ENCODE data around the gene STBD1. TPM values are rescaled to one million over a fixed set of nuclear protein-coding genes. Genes with fewer than 3 reads are reported as not detected.

The STBD1 gene
- total RNA-seq, 4 donors from 2014 or later = 18.1 to 25.4 (median 22.2) TPM

- H3K36me3 ChIP-seq = no peaks in the 10 kb centered on the region
- no peak for TF ChIP-seq EP300 (IDR thresholded peaks at IDR 0.05)
- no peak for TF ChIP-seq POLR2AphosphoS5 (IDR thresholded peaks at IDR 0.05)
- no peak for TF ChIP-seq POLR2A (IDR thresholded peaks at IDR 0.05)
- TF ChIP-seq CTCF (IDR thresholded peaks at IDR 0.05) = no peak
- peaks cover 0 to 20% (median 0%) of the 10 kb centered on the region in 3 donors for H3K9me3 ChIP-seq
- H3K27me3 ChIP-seq = no peaks in the 10 kb centered on the region
- H3K4me3 ChIP-seq = no peak overlapping the region
- H3K4me1 ChIP-seq = peaks cover 0 to 17% (median 0%) of the 10 kb centered on the region in 3 donors
- no peak for ATAC-seq
- peak overlapping the region in 1 of 4 donors; percentile 3 for H3K27ac ChIP-seq
- WGBS, 2 donors (ENCODE audit: low coverage in 1 of 2) = 89 to 91% methylated on average over 4 of the region's 4 CpGs
These were observed 5.3 kb upstream of the STBD1 start for GRCh38 chr4:76301068-76301774.

- H3K4me3 ChIP-seq = no peak overlapping the region
- no peaks in the 10 kb centered on the region for H3K36me3 ChIP-seq
- TF ChIP-seq POLR2A (IDR thresholded peaks at IDR 0.05) = no peak
- TF ChIP-seq POLR2AphosphoS5 (IDR thresholded peaks at IDR 0.05) = no peak
- TF ChIP-seq EP300 (IDR thresholded peaks at IDR 0.05) = no peak
- no peak for TF ChIP-seq CTCF (IDR thresholded peaks at IDR 0.05)
- H3K27me3 ChIP-seq = no peaks in the 10 kb centered on the region
- WGBS, 2 donors (ENCODE audit: low coverage in 1 of 2) = 67 to 80% methylated on average over 1 of the region's 1 CpG
- H3K4me1 ChIP-seq = peaks cover 0 to 17% (median 0%) of the 10 kb centered on the region in 3 donors
- peaks cover 0 to 16% (median 0%) of the 10 kb centered on the region in 3 donors for H3K9me3 ChIP-seq
- peak overlapping the region in 1 of 4 donors; percentile 3 for H3K27ac ChIP-seq
- no peak for ATAC-seq
These were observed 4.8 kb upstream of the STBD1 start for GRCh38 chr4:76301775-76302162.

DNA sequence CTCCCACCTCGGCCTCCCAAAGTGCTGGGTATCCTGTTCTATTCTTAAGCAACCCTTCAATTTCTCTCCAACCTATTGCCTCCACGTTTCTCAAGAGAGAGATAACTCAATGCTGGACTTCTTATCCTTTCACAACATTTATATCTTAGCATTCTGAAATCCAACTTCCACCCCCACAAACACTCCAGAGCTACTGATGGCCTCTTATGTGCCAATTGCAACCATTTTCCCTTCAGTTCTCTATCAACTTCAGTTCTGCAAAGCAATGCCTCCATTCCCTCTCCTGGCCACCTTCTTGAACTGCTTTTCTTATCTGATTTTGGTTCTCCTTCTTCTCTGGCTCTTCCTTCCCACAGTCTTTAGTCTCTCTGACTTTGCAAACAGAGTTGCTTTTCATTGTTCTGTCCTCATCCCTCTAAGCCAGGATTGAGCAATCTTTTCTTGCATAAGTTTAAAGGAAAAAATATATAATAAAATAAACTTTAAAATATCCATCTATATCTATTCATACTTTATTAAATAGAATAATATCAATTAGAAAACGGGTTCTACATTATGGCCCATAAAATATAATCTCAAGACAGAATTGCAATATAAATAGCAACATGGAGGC lies 3.6 kb upstream of the STBD1 start:
- TF ChIP-seq POLR2AphosphoS5 (IDR thresholded peaks at IDR 0.05) (no peak), CTCF (IDR thresholded peaks at IDR 0.05) (no peak), EP300 (IDR thresholded peaks at IDR 0.05) (no peak), POLR2A (IDR thresholded peaks at IDR 0.05) (no peak)
- peaks cover 0 to 27% (median 0%) of the 10 kb centered on the region in 3 donors for H3K4me1 ChIP-seq
- H3K27ac ChIP-seq = no peak overlapping the region
- H3K4me3 ChIP-seq = no peak overlapping the region
- ATAC-seq = no peak
- WGBS, 2 donors (ENCODE audit: low coverage in 1 of 2) = 59 to 78% methylated on average over 2 to 3 of the region's 3 CpGs
- no peaks in the 10 kb centered on the region for H3K27me3 ChIP-seq
- peaks cover 0 to 5% (median 0%) of the 10 kb centered on the region in 3 donors for H3K9me3 ChIP-seq
- no peaks in the 10 kb centered on the region for H3K36me3 ChIP-seq

GRCh38 chr4:76305033-76305687 lies 1.4 kb upstream of the STBD1 start:
- WGBS, 2 donors (ENCODE audit: low coverage in 1 of 2) = 77 to 87% methylated on average over 3 to 6 of the region's 7 CpGs
- H3K27ac ChIP-seq = peak overlapping the region; percentile 40 to 94 (median 94)

More at GRCh38 chr4:76305033-76305687, 1.4 kb upstream of the STBD1 start:
- H3K4me3 ChIP-seq = peak overlapping the region in 1 of 2 donors; percentile 90
- H3K4me1 ChIP-seq = peaks cover 0 to 49% (median 0%) of the 10 kb centered on the region in 3 donors
- H3K36me3 ChIP-seq = peaks cover 0 to 11% of the 10 kb centered on the region in 2 donors
- no peaks in the 10 kb centered on the region for H3K9me3 ChIP-seq
- no peak for TF ChIP-seq POLR2AphosphoS5 (IDR thresholded peaks at IDR 0.05)
- TF ChIP-seq POLR2A (IDR thresholded peaks at IDR 0.05) = no peak
- TF ChIP-seq CTCF (IDR thresholded peaks at IDR 0.05) = no peak
- TF ChIP-seq EP300 (IDR thresholded peaks at IDR 0.05) = no peak
- no peak for ATAC-seq
- no peaks in the 10 kb centered on the region for H3K27me3 ChIP-seq

All from gastroesophageal sphincter (tissue), 4 donors.